Esophagus (tissue), 2 donors: ENCODE measurements around the gene TSPYL1. TPM values are rescaled to one million over a fixed set of nuclear protein-coding genes. Genes with fewer than 3 reads are reported as not detected.

Experiments
- H3K27ac ChIP-seq, 2 donors: one replicate each; pipeline ENCODE4 v1.5.1; 2013; ENCODE audit warnings: low read depth in 2 of 2, mild to moderate bottlenecking in 2 of 2, inconsistent platforms in 1 of 2, low read length in 1 of 2, moderate library complexity in 1 of 2
- H3K27me3 ChIP-seq, 2 donors: one replicate each; pipeline ENCODE4 v1.6.1; 2013; ENCODE audit warnings: low read length in 2 of 2, control low read depth in 1 of 2, mild to moderate bottlenecking in 1 of 2; ENCODE audit not compliant: insufficient read depth in 2 of 2, control insufficient read depth in 1 of 2
- H3K36me3 ChIP-seq, 2 donors: one replicate each; pipeline ENCODE4 v1.6.1; 2013; ENCODE audit warnings: low read length in 1 of 2; ENCODE audit not compliant: control insufficient read depth in 2 of 2, insufficient read depth in 2 of 2
- H3K4me1 ChIP-seq, 2 donors: one replicate each; pipeline ENCODE4 v1.6.1; 2013; ENCODE audit warnings: low read length in 1 of 2; ENCODE audit not compliant: control insufficient read depth in 2 of 2, insufficient read depth in 2 of 2
- H3K4me3 ChIP-seq, 2 donors: one replicate each; pipeline ENCODE4 v1.5.1; 2013; ENCODE audit warnings: low read length in 2 of 2, mild to moderate bottlenecking in 2 of 2, low read depth in 1 of 2, moderate library complexity in 1 of 2
- H3K9me3 ChIP-seq, 2 donors: one replicate each; pipeline ENCODE4 v1.6.1; 2013; ENCODE audit warnings: mild to moderate bottlenecking in 2 of 2, low read depth in 1 of 2, low read length in 1 of 2, moderate library complexity in 1 of 2; ENCODE audit not compliant: control insufficient read depth in 2 of 2, insufficient read depth in 1 of 2
- WGBS, 2 donors: extraction: QIAGEN DNeasy Blood & Tissue Kit; methylation state at CpG; one replicate each; pipeline ENCODE4 v1.1.7; 2013; 5-methylcytosine and 5-hydroxymethylcytosine counted together
- polyA plus RNA-seq, 2 donors: library from polyadenylated mRNA; stranded (reverse); fragments of 200-250 nt; gene quantifications; one replicate each; pipeline ENCODE4 v1.2.3, GENCODE V29; 2013
- donor health status: healthy with polysubstance abuse.
- donor health status: Bipolar disorder and iron deficiency.

The TSPYL1 gene
- polyA plus RNA-seq, 2 donors, result 11.9 to 24.3 TPM

- no peak overlapping the region for H3K4me3 ChIP-seq
- no peaks in the 10 kb centered on the region for H3K27me3 ChIP-seq
- peaks cover 0 to 2% of the 10 kb centered on the region in 2 donors for H3K36me3 ChIP-seq
- H3K27ac ChIP-seq, result no peak overlapping the region
- 75 to 90% methylated on average over 1 of the region's 1 CpG for WGBS, 2 donors
- H3K9me3 ChIP-seq, result no peaks in the 10 kb centered on the region
- H3K4me1 ChIP-seq, result peaks cover 0 to 2% of the 10 kb centered on the region in 2 donors
These were observed 3.5 kb upstream of the TSPYL1 start for GRCh38 chr6:116283191-116283590.

DNA sequence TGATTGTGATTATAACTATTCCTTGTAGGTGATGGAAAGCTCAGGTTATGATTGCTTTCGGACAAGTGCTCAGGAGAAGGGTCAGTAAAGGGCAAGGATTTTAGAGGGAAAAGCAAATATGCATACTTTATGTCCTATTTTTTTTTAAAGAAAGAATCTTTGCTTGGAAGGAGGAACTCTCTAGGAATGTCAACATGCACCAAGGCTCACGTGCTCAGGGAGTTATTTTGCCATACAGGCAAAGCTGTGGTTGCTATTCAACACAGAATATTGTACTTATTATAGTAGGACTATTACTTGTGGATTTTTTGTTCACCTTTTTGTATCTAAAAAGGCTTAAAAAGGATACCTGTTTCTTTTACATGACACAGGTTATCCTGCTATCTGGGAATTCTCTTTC, 3.0 kb upstream of the TSPYL1 start:
- no peak overlapping the region for H3K4me3 ChIP-seq
- no peak overlapping the region for H3K27ac ChIP-seq
- peaks cover 0 to 5% of the 10 kb centered on the region in 2 donors for H3K36me3 ChIP-seq
- H3K27me3 ChIP-seq, result no peaks in the 10 kb centered on the region
- WGBS, 2 donors, result 83 to 84% methylated on average over 2 of the region's 2 CpGs
- H3K4me1 ChIP-seq, result peaks cover 2 to 3% of the 10 kb centered on the region in 2 donors
- H3K9me3 ChIP-seq, result no peaks in the 10 kb centered on the region

- H3K27ac ChIP-seq, result no peak overlapping the region
- no peaks in the 10 kb centered on the region for H3K9me3 ChIP-seq
- H3K27me3 ChIP-seq, result no peaks in the 10 kb centered on the region
- H3K36me3 ChIP-seq, result peaks cover 0 to 5% of the 10 kb centered on the region in 2 donors
- peak overlapping the region in 1 of 2 donors; percentile 95 for H3K4me3 ChIP-seq
- peaks cover 2 to 3% of the 10 kb centered on the region in 2 donors for H3K4me1 ChIP-seq
- 86 to 87% methylated on average over 5 of the region's 5 CpGs for WGBS, 2 donors
These were observed 1.2 kb upstream of the TSPYL1 start for GRCh38 chr6:116280933-116281316.

DNA sequence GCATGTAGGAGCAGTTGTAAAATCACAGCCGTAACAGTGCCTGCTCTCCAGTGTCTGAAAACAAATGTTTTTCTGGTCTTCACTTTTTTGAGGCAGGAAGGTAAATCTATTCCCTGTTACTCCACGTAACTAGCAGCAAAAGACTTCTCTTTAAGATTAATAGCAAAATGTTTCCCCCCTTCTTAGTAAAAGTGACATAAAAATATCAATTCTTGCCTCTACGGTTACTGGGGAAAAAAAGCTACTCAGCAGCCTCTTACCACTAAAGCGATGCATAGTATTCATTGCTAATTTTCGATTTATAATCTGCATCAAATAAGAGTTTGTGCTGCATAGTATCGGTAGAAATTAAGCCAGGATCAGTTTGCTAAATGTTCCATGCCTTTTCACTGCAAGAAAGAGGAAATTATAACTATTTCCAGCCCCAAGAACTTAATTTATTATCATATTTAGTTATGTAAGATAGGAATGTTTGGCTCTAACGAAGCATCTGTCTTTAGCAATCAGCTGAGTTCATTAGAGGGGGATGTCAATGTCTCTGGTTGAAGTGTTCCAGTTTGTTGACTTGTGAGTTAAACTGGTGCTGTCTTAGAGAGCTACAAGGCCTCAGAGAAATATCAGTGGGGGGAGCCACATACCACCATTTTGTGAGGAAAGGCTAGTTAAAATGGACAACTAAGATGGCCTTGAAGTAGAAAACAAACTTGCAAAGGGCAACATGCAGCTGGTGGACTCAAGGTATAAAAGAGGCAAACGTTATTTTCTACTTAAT, 617 bp upstream of the TSPYL1 start:
- peak overlapping the region; percentile 81 to 92 for H3K27ac ChIP-seq
- peaks cover 2 to 3% of the 10 kb centered on the region in 2 donors for H3K4me1 ChIP-seq
- H3K9me3 ChIP-seq, result no peaks in the 10 kb centered on the region
- WGBS, 2 donors, result 9 to 11% methylated on average over 8 of the region's 8 CpGs
- H3K27me3 ChIP-seq, result no peaks in the 10 kb centered on the region
- H3K36me3 ChIP-seq, result peaks cover 0 to 5% of the 10 kb centered on the region in 2 donors
- peak overlapping the region; percentile 91 to 95 for H3K4me3 ChIP-seq

- Histone ChIP-seq H3K27me3 (no peaks in the 10 kb centered on the region), H3K36me3 (peaks cover 0 to 5% of the 10 kb centered on the region in 2 donors), H3K4me3 (peak overlapping the region; percentile 91 to 95), H3K9me3 (no peaks in the 10 kb centered on the region), H3K27ac (peak overlapping the region; percentile 99 to 100), H3K4me1 (peaks cover 2 to 3% of the 10 kb centered on the region in 2 donors)
- WGBS, 2 donors, result 4 to 5% methylated on average over 12 of the region's 12 CpGs
These were observed 887 bp downstream of the TSPYL1 start for GRCh38 chr6:116278854-116279231.

- 48 to 50% methylated on average over 11 of the region's 11 CpGs for WGBS, 2 donors
- Histone ChIP-seq H3K36me3 (peaks cover 0 to 5% of the 10 kb centered on the region in 2 donors), H3K9me3 (no peaks in the 10 kb centered on the region), H3K27me3 (no peaks in the 10 kb centered on the region), H3K4me3 (peak overlapping the region; percentile 91 to 95), H3K4me1 (peaks cover 2 to 3% of the 10 kb centered on the region in 2 donors), H3K27ac (peak overlapping the region; percentile 99 to 100)
These were observed 1.3 kb downstream of the TSPYL1 start for GRCh38 chr6:116278481-116278829.

DNA sequence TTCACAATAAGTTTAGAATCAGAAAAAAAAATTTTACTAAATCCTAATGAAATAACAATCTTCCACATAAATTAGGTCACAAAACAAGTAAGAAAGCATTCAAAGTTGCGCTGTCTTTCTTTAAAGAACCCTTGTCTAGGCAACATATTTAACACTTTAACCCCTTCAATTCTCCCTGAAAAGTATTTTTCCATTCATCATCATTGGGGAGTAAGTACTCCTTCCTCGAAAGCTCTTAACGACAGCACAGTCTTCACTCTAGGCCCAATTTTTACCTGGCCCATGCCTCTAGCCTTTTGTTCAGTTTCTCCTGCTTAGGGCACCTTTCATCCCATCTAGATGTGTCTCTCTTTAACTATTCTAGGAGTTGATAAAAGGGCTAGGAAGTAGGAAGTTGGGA, 2.6 kb downstream of the TSPYL1 start:
- Histone ChIP-seq H3K36me3 (peaks cover 0 to 5% of the 10 kb centered on the region in 2 donors), H3K27me3 (no peaks in the 10 kb centered on the region), H3K4me1 (peaks cover 2 to 3% of the 10 kb centered on the region in 2 donors), H3K27ac (no peak overlapping the region), H3K9me3 (no peaks in the 10 kb centered on the region), H3K4me3 (peak overlapping the region in 1 of 2 donors; percentile 95)
- 19 to 24% methylated on average over 3 of the region's 3 CpGs for WGBS, 2 donors

DNA sequence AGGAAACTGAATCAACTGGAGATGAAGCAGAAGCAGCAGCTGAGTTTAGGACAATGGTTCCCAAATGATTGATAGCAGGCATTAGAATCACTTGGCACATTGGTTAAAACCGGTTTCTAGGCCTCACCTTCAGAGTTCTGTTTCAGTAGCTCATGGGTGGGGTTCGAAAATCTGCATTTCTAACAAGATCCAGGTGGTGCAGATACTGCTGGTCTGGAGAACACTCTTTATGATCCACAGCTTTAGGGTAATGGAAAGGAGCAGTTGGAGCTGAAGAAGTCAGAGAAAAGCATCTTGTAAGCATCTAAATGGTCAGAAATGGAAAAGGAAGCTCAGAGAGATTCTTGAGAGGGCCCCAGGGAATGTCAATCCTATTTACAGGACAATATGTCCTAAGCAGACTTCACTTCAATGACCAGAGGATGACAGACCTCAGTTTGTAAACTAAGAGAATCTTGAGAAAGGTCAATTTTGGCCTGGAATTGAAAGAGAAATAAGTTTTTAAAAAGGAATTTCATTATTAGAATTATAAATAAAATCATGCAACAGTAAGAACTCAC, 8.5 kb downstream of the TSPYL1 start:
- Histone ChIP-seq H3K9me3 (no peaks in the 10 kb centered on the region), H3K36me3 (no peaks in the 10 kb centered on the region), H3K27ac (no peak overlapping the region), H3K4me3 (no peak overlapping the region), H3K27me3 (no peaks in the 10 kb centered on the region), H3K4me1 (no peaks in the 10 kb centered on the region)
- 32 to 60% methylated on average over 2 of the region's 2 CpGs for WGBS, 2 donors

DNA sequence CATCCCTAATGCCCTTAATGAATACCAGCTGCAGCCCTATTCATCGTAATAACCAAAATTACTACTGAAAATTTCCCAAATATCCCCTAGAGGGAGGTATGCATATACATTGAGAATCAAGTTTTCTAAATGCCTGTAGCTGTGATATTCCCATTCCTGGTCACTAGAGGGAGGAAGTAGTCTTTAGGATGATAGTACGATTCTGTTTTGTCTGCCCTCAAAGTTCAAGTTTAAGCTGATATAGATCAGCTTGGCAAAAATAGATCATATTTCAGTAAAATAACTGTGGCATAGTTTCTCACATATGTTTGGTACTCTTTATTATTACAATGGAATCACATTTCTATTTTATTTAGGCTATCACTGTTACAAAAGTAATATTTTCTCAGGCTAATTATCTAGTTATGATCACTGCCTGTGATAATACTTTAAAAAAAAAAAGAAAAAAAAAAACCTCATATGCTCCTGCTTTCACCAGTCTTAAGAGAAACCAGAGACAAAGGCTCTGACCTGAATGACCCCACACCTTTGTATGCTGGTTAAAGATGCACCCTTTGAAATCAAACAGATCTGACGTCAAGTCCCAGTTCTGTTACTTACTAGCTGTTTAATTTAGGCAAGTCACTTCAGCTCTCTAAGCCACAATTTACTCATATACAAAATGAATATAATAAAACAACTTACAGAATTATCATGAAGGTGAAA, 11.0 kb downstream of the TSPYL1 start:
- 30% methylated on average over 3 of the region's 3 CpGs for WGBS, 2 donors
- Histone ChIP-seq H3K9me3 (no peaks in the 10 kb centered on the region), H3K27me3 (no peaks in the 10 kb centered on the region), H3K36me3 (peaks cover 0 to 3% of the 10 kb centered on the region in 2 donors), H3K27ac (no peak overlapping the region), H3K4me3 (no peak overlapping the region), H3K4me1 (peaks cover 2 to 13% of the 10 kb centered on the region in 2 donors)
